ENCODE data around the gene MYO9A.
A peak's percentile ranks its signal among the peaks of the same experiment; 100 is the strongest.

DNA sequence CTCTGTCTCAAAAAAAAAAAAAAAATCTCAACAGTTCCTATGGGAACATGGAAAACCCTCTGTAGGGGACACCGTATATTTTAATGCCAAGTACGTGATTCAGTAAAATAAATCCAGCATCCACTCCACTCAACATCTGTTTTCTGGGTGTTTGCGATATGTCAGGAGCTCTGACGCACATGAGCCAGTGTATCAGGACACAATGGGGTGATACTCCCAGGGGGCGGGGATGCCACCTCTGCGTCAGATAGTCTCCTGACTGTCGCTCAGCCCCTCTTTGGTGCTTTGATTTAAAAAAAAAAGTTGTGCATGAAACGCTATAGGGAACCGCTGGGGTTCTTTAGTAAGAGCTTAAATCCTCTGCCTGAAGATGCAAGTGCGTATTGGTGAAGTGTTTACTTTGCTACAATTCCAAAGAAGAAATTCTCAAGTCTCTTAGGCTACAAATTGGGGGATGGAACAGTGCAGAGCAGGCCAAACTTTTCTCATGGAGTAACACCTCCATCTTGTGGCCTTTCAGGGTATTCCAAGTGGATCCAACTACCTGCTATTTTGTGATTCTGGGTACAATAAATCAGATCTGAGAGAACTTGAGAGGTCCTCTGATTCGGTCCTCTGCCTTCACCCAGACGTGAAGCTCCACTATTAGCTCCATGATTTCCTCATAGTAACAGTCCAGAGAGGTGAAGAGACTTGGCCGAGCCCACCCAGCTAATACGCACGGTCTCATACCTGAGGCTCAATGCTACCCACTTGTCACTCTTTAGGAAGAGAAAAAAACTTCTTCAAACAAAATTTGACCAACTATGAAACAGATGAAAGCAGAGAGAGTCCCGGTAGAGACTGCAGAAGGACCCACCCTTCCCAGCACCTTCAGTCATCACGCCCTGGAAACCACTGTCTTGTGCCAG, 316.9 kb downstream of the MYO9A start:
- TF ChIP-seq, protein P1, sequence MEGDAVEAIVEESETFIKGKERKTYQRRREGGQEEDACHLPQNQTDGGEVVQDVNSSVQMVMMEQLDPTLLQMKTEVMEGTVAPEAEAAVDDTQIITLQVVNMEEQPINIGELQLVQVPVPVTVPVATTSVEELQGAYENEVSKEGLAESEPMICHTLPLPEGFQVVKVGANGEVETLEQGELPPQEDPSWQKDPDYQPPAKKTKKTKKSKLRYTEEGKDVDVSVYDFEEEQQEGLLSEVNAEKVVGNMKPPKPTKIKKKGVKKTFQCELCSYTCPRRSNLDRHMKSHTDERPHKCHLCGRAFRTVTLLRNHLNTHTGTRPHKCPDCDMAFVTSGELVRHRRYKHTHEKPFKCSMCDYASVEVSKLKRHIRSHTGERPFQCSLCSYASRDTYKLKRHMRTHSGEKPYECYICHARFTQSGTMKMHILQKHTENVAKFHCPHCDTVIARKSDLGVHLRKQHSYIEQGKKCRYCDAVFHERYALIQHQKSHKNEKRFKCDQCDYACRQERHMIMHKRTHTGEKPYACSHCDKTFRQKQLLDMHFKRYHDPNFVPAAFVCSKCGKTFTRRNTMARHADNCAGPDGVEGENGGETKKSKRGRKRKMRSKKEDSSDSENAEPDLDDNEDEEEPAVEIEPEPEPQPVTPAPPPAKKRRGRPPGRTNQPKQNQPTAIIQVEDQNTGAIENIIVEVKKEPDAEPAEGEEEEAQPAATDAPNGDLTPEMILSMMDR (IDR thresholded peaks at IDR 0.05) = peak; percentile 87
- no peak for TF ChIP-seq SIN3A (IDR thresholded peaks at IDR 0.05; ENCODE audit: borderline replicate concordance, insufficient read depth, low read depth, low read length)

Data from Panc1 (cell line).